Liver (tissue), 10 donors: ENCODE data around the gene TRMT5. TPM values are rescaled to one million over a fixed set of nuclear protein-coding genes. Genes with fewer than 3 reads are reported as not detected.

Source experiments
- DNase-seq: peaks from one replicate; pipeline ENCODE4 v3.0.0-alpha.2; 2017; ENCODE audit warnings: low spot score
- H3K27ac ChIP-seq, 2 donors: one replicate each; pipeline ENCODE4 v1.7.0; 2013; ENCODE audit warnings: inconsistent platforms in 2 of 2, low read length in 2 of 2, control low read depth in 1 of 2, low read depth in 1 of 2, mild to moderate bottlenecking in 1 of 2
- H3K27me3 ChIP-seq, 4 donors: one replicate each; pipeline versions ENCODE4 v1.6.1 to v1.7.0; 2013; ENCODE audit warnings: low read length in 3 of 4, inconsistent platforms in 1 of 4, mild to moderate bottlenecking in 1 of 4, moderate library complexity in 1 of 4; ENCODE audit not compliant: control insufficient read depth in 4 of 4, insufficient read depth in 4 of 4
- H3K36me3 ChIP-seq, 4 donors: one replicate each; pipeline versions ENCODE4 v1.6.1 to v1.7.0; 2013; ENCODE audit warnings: low read length in 3 of 4, mild to moderate bottlenecking in 3 of 4, low read depth in 1 of 4, moderate library complexity in 1 of 4; ENCODE audit not compliant: control insufficient read depth in 4 of 4, insufficient read depth in 3 of 4
- H3K4me1 ChIP-seq, 4 donors: one replicate each; pipeline versions ENCODE4 v1.6.1 to v1.7.0; 2013; ENCODE audit warnings: low read length in 3 of 4, mild to moderate bottlenecking in 3 of 4, moderate library complexity in 1 of 4; ENCODE audit not compliant: control insufficient read depth in 4 of 4, insufficient read depth in 4 of 4
- H3K4me3 ChIP-seq, 3 donors: one replicate each; pipeline versions ENCODE4 v1.6.1 to v1.7.0; 2013; ENCODE audit warnings: low read length in 3 of 3, control low read depth in 1 of 3, low read depth in 1 of 3, mild to moderate bottlenecking in 1 of 3
- H3K9ac ChIP-seq, 2 donors: one replicate each; pipeline ENCODE4 v1.7.0; 2013; ENCODE audit warnings: low read length in 2 of 2, mild to moderate bottlenecking in 2 of 2, moderate library complexity in 2 of 2, control low read depth in 1 of 2, low read depth in 1 of 2
- H3K9me3 ChIP-seq, 4 donors: one replicate each; pipeline versions ENCODE4 v1.6.1 to v1.7.0; 2013; ENCODE audit warnings: low read length in 3 of 4; ENCODE audit not compliant: control insufficient read depth in 4 of 4
- EGR1 ChIP-seq, 2 donors: IDR thresholded peaks; 2 replicates each; pipeline ENCODE4 v1.6.1; 2016 to 2018; ENCODE audit warnings: antibody characterized with exemption in 2 of 2, low read depth in 2 of 2
- FOXA1 ChIP-seq: IDR thresholded peaks from 2 replicates; pipeline ENCODE4 v1.6.1; 2016; ENCODE audit warnings: antibody characterized with exemption
- FOXA2 ChIP-seq: IDR thresholded peaks from 2 replicates; pipeline ENCODE4 v1.6.1; 2016; ENCODE audit warnings: antibody characterized with exemption
- GABPA ChIP-seq, 2 donors: IDR thresholded peaks in 1 of 2; conservative IDR thresholded peaks in 1 of 2; 2 replicates each; pipeline ENCODE4 v1.6.1; 2016; ENCODE audit warnings: antibody characterized with exemption in 2 of 2, mild to moderate bottlenecking in 1 of 2, moderate library complexity in 1 of 2
- HNF4A ChIP-seq, 2 donors: conservative IDR thresholded peaks; 2 replicates each; pipeline ENCODE4 v1.6.1; 2016; ENCODE audit warnings: antibody characterized with exemption in 2 of 2, mild to moderate bottlenecking in 2 of 2
- JUND ChIP-seq, 2 donors: IDR thresholded peaks; 2 replicates each; pipeline ENCODE4 v1.6.1; 2016; ENCODE audit warnings: antibody characterized with exemption in 2 of 2
- NR2F2 ChIP-seq: IDR thresholded peaks from 2 replicates; pipeline ENCODE4 v1.6.1; 2016; ENCODE audit warnings: antibody characterized with exemption
- RXRA ChIP-seq, 2 donors: IDR thresholded peaks; 2 replicates each; pipeline ENCODE4 v1.6.1; 2017 to 2018; ENCODE audit warnings: antibody characterized with exemption in 2 of 2, mild to moderate bottlenecking in 1 of 2
- TAF1 ChIP-seq: conservative IDR thresholded peaks from 2 replicates; pipeline ENCODE4 v1.6.1; 2016; ENCODE audit warnings: antibody characterized with exemption, mild to moderate bottlenecking
- YY1 ChIP-seq: IDR thresholded peaks from 2 replicates; pipeline ENCODE4 v1.6.1; 2016; ENCODE audit warnings: antibody characterized with exemption, mild to moderate bottlenecking
- WGBS: extraction: QIAGEN DNeasy Blood & Tissue Kit; methylation state at CpG from one replicate; pipeline ENCODE4 v1.1.7; 2013; 5-methylcytosine and 5-hydroxymethylcytosine counted together
- polyA plus RNA-seq, 2 donors: library from polyadenylated mRNA; stranded (reverse) in 1 of 2; unstranded in 1 of 2; fragments of 200-250 nt in 1 of 2; fragments of >200 nt in 1 of 2; fragmentation: Nextera tagmentation in 1 of 2; extraction: Ambion mirVana in 1 of 2; gene quantifications; one replicate each; pipeline versions ENCODE4 v1.2.1 to v1.2.3, GENCODE V29; 2013 to 2015
- small RNA-seq: library from RNA; depleted of rRNA; stranded (forward); fragments of <200 nt; gene quantifications from one replicate; pipeline ENCODE3, GENCODE V24; 2014
- total RNA-seq, 2 donors: library from RNA; depleted of rRNA; stranded (reverse); fragments of >200 nt; gene quantifications; one replicate each; pipeline ENCODE4 v1.2.3, GENCODE V29; 2014
- TF ChIP-seq, protein P1 (sequence below): IDR thresholded peaks from 2 replicates; pipeline ENCODE4 v1.6.1; 2016; ENCODE audit warnings: antibody characterized with exemption, mild to moderate bottlenecking
- TF ChIP-seq, protein P2 (sequence below): IDR thresholded peaks from 2 replicates; pipeline ENCODE4 v1.6.1; 2016; ENCODE audit warnings: antibody characterized with exemption
- TF ChIP-seq, protein P3 (sequence below): fragments of 150-350 bp; IDR thresholded peaks from 2 replicates; pipeline ENCODE4 v1.5.1; 2017; ENCODE audit warnings: improper control_type of control experiment, low read depth, low read length; ENCODE audit not compliant: missing input control
- TF ChIP-seq, protein P4 (sequence below): IDR thresholded peaks from 2 replicates; pipeline ENCODE4 v1.6.1; 2016; ENCODE audit warnings: antibody characterized with exemption
- TF ChIP-seq, protein P5 (sequence below): IDR thresholded peaks from 2 replicates; pipeline ENCODE4 v1.6.1; 2016; ENCODE audit warnings: antibody characterized with exemption
- donor health status: healthy.
- donor health status: healthy.
- donor health status: healthy.
- donor health status: healthy.
- donor health status: healthy.

TRMT5 gene
- total and polyA plus RNA-seq, 4 donors, result 2.6 to 6.3 (median 4.3) TPM

DNA sequence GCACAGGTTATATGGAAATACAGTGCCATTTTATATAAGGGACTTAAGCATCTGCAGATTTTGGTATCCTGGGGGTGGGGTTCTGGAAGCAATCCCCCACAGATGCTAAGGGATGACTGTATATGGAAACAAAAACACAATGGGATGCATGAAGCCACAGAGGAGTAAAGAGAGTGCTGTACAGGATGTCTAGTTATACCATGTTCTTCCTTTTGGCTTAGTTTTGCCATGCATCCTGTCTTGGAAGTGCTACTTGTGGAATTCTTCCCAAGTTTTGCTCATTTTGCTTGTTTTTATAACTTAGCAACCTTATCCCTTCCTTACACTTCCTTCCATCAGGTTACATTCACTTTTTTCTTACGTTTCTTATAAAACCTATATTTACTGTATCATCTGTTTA lies 55.6 kb downstream of the TRMT5 start:
- H3K4me3 ChIP-seq, result no peak overlapping the region
- no peak overlapping the region for H3K27ac ChIP-seq
- H3K36me3 ChIP-seq, result no peaks in the 10 kb centered on the region
- H3K4me1 ChIP-seq, result no peaks in the 10 kb centered on the region
- no peak for DNase-seq
- no peak for TF ChIP-seq HNF4A (conservative IDR thresholded peaks at IDR 0.05)
- no peak for TF ChIP-seq TAF1
- TF ChIP-seq, protein P1, sequence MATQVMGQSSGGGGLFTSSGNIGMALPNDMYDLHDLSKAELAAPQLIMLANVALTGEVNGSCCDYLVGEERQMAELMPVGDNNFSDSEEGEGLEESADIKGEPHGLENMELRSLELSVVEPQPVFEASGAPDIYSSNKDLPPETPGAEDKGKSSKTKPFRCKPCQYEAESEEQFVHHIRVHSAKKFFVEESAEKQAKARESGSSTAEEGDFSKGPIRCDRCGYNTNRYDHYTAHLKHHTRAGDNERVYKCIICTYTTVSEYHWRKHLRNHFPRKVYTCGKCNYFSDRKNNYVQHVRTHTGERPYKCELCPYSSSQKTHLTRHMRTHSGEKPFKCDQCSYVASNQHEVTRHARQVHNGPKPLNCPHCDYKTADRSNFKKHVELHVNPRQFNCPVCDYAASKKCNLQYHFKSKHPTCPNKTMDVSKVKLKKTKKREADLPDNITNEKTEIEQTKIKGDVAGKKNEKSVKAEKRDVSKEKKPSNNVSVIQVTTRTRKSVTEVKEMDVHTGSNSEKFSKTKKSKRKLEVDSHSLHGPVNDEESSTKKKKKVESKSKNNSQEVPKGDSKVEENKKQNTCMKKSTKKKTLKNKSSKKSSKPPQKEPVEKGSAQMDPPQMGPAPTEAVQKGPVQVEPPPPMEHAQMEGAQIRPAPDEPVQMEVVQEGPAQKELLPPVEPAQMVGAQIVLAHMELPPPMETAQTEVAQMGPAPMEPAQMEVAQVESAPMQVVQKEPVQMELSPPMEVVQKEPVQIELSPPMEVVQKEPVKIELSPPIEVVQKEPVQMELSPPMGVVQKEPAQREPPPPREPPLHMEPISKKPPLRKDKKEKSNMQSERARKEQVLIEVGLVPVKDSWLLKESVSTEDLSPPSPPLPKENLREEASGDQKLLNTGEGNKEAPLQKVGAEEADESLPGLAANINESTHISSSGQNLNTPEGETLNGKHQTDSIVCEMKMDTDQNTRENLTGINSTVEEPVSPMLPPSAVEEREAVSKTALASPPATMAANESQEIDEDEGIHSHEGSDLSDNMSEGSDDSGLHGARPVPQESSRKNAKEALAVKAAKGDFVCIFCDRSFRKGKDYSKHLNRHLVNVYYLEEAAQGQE, result no peak
- TF ChIP-seq YY1, result no peak
- TF ChIP-seq, protein P2, sequence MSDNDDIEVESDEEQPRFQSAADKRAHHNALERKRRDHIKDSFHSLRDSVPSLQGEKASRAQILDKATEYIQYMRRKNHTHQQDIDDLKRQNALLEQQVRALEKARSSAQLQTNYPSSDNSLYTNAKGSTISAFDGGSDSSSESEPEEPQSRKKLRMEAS, result no peak
- TF ChIP-seq JUND (IDR thresholded peaks at IDR 0.05), result no peak
- TF ChIP-seq, protein P3, sequence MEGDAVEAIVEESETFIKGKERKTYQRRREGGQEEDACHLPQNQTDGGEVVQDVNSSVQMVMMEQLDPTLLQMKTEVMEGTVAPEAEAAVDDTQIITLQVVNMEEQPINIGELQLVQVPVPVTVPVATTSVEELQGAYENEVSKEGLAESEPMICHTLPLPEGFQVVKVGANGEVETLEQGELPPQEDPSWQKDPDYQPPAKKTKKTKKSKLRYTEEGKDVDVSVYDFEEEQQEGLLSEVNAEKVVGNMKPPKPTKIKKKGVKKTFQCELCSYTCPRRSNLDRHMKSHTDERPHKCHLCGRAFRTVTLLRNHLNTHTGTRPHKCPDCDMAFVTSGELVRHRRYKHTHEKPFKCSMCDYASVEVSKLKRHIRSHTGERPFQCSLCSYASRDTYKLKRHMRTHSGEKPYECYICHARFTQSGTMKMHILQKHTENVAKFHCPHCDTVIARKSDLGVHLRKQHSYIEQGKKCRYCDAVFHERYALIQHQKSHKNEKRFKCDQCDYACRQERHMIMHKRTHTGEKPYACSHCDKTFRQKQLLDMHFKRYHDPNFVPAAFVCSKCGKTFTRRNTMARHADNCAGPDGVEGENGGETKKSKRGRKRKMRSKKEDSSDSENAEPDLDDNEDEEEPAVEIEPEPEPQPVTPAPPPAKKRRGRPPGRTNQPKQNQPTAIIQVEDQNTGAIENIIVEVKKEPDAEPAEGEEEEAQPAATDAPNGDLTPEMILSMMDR, result no peak
- TF ChIP-seq RXRA (IDR thresholded peaks at IDR 0.05), result no peak
- no peak for TF ChIP-seq NR2F2
- TF ChIP-seq, protein P4, sequence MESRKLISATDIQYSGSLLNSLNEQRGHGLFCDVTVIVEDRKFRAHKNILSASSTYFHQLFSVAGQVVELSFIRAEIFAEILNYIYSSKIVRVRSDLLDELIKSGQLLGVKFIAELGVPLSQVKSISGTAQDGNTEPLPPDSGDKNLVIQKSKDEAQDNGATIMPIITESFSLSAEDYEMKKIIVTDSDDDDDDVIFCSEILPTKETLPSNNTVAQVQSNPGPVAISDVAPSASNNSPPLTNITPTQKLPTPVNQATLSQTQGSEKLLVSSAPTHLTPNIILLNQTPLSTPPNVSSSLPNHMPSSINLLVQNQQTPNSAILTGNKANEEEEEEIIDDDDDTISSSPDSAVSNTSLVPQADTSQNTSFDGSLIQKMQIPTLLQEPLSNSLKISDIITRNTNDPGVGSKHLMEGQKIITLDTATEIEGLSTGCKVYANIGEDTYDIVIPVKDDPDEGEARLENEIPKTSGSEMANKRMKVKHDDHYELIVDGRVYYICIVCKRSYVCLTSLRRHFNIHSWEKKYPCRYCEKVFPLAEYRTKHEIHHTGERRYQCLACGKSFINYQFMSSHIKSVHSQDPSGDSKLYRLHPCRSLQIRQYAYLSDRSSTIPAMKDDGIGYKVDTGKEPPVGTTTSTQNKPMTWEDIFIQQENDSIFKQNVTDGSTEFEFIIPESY, result no peak
- TF ChIP-seq, protein P5, sequence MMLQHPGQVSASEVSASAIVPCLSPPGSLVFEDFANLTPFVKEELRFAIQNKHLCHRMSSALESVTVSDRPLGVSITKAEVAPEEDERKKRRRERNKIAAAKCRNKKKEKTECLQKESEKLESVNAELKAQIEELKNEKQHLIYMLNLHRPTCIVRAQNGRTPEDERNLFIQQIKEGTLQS, result no peak
- H3K9me3 ChIP-seq, result no peaks in the 10 kb centered on the region
- WGBS, result 90% methylated on average over 1 of the region's 1 CpG
- H3K9ac ChIP-seq, result no peak overlapping the region
- no peaks in the 10 kb centered on the region for H3K27me3 ChIP-seq

DNA sequence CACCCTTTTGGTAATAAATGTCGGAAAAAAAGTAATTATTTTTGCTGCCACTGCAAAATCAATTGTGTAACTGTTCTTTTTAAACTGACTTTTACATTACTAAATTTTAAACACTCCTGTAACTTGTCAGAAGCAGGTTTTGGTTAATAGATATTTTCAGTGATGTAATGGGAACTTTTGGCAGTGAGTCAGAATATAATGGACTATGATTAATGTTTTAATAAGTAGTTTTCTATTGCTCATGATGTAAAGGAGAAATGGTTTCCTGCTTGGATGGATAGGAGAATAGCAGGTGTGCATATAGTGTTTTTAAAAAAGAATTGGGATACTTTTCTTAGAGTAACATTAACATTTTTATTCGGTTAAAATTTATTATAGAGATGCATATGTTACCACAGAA lies 58.8 kb downstream of the TRMT5 start:
- Histone ChIP-seq H3K27ac (no peak overlapping the region), H3K36me3 (no peaks in the 10 kb centered on the region), H3K9ac (no peak overlapping the region), H3K9me3 (no peaks in the 10 kb centered on the region), H3K4me1 (peaks cover 0 to under 1% (median 0%) of the 10 kb centered on the region in 4 donors), H3K4me3 (no peak overlapping the region), H3K27me3 (no peaks in the 10 kb centered on the region)
- TF ChIP-seq YY1, result no peak
- TF ChIP-seq FOXA1, result no peak
- no peak for TF ChIP-seq FOXA2
- TF ChIP-seq GABPA (IDR thresholded peaks at IDR 0.05 in 1 of 2, conservative IDR thresholded peaks at IDR 0.05 in 1 of 2), result no peak
- no peak for TF ChIP-seq EGR1 (IDR thresholded peaks at IDR 0.05; ENCODE audit: low read depth in 2 of 2)
- DNase-seq, result no peak
- 98% methylated on average over 2 of the region's 2 CpGs for WGBS

Small RNA genes lying within 50 kb of the gene (small RNA-seq; reads per million reads assigned to genes)
- gene RNU6-398P, result not detected

Other genes starting within 250 kb of the TRMT5 start
- gene MNAT1, start 246.3 kb downstream of the TRMT5 start, total RNA-seq, result 10 to 100 TPM; 13.8 to 18.5 TPM
- gene MNAT1, start 246.3 kb downstream of the TRMT5 start, polyA plus RNA-seq, result 10 to 100 TPM in 1 of 2 donors, 1 to 10 TPM in 1; 8.9 to 15.5 TPM
- 10 to 100 TPM in 1 of 2 donors, 1 to 10 TPM in 1; 7.1 to 10.6 TPM for gene SLC38A6, start 166 bp upstream of the TRMT5 start, total RNA-seq
- 1 to 10 TPM; 2.6 to 5.8 TPM for gene SLC38A6, start 166 bp upstream of the TRMT5 start, polyA plus RNA-seq